DMS 273 (cell line): Measurements from ENCODE around the gene ADORA1.
A peak's percentile ranks its signal among the peaks of the same experiment; 100 is the strongest.

ENCODE experiments used
- DNase-seq: peaks from one replicate; lab custom pipeline; 2025; ENCODE audit not compliant: unreplicated experiment; lab: John Stamatoyannopoulos, UW

Gene ADORA1

DNA sequence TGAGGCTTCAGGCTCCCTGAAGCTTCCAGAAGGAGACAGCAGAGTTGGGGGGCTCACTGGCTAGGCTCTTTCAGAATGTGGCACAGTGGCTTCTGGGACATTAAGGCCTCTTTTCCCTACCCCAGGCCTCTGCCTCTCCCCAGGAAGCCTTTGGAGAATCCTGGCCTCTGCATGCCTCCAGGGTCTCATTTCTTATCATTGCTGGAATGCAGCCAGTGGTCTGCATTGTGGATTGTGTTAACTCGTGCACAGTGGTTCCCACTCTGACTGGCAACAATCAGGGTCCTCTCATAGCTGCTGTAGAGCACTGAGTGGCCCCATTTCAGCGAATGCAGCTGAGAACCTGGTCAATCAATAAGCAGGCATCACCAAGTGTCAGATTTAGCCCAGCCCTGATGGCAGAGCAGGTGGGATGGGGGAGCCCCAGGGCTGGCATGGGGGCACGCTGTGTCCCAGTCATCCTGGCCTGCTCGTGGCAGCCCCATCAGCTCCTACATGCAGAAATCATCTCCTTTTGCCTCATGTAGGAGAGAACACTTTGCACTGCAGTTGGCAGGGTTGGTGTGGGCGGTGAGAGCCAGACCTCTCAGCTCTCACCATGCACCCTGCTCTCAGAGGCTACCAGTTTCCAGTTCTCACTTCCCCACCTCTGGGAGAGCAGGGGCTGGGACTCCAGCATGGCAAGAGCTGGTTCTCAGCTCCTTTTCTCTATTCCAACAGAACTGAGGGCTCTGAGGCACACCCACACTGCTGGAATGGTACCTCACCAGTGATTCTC, 13.4 kb downstream of the ADORA1 start:
- DNase-seq, result no peak

DNA sequence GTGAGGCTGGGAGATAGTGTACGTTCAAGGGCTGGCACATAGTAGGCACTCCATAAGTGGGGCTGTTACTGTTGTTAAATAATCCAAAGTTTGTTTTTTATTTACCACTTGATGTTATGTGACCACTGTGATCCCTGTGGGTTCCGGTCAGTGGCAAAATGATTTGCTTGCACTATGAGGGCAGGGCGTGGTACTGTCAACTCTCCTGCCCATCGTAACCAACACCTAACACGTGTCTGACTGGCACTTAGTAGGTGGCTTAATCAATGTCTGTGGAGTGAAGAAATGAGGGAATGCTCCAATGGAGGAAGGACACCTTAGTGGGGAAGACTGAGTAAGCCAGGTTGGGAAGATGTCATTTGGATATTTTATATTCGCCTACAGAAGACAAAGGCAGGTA, 14.6 kb downstream of the ADORA1 start:
- no peak for DNase-seq

DNA sequence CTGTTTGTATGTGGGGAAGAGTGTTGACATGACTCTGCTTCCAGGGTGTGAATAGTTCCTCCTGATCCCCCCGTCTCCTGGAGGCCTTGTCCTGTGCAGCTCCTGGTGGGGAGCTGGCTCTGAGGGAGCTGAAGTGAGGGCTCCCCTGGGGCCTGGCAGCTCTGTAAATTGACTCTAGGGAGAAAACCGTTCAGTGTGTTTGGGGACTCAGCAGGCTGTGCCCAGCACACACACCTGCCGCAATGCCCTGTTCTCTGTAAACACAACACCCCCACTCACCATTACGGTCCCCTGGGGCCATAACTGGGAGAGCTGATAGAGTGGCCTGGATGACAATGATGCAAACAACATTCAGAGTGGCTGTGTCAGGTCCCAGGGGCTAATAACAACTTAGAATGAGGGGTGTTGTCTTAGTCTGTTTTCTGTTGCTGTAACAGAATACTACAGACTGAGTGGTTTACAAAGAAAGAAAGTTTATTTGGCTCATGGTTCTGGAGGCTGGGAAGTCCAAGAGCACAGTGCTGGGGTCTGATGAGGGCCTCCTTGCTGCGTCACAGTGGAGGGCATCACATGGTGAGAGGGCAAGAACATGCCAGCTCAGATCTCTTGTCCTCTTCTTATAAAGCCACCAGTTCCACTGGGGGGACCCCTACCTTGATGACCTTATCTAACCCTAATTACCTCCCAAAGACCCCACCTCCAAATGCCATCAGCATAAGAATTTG, 15.3 kb downstream of the ADORA1 start:
- no peak for DNase-seq

DNA sequence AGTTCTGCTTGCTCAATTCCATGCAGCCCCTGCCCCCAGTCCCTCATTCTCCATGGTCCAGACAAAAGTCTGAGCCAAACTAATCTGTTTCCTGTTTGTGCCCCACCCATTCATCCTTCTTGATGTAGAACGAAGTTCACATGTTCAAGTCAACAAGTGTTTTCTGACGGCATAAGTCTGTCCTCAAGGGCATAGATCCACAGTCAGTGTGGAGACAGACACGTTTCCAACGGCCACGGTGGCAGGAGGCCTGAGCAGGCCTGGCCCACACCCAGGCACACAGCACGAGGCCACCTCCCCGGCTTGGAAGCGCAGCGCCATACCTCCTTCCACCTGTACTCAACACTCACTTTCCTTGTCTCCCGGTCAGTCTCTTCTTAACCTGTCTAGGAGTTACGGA, 16.1 kb downstream of the ADORA1 start:
- DNase-seq, result no peak

DNA sequence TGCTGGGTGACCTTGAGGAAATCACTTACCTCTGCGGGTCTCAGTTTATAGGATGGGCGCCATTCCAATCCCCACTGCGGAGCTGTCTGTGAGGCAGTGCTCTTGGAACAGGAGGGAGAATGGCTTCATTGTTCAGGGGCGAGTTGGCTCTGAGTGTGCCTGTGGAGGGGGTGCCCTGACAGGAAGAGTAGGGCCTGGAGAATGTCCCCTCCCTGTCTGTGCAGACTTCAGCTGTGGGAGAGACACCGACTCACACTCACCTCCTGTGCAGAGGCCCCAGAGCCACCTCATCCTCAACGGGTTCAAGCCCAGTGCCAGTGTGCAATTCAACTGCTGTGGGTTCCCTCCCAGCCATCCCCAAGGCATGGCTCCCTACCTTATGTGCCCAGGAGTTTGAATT, 17.1 kb downstream of the ADORA1 start:
- DNase-seq, result no peak

DNA sequence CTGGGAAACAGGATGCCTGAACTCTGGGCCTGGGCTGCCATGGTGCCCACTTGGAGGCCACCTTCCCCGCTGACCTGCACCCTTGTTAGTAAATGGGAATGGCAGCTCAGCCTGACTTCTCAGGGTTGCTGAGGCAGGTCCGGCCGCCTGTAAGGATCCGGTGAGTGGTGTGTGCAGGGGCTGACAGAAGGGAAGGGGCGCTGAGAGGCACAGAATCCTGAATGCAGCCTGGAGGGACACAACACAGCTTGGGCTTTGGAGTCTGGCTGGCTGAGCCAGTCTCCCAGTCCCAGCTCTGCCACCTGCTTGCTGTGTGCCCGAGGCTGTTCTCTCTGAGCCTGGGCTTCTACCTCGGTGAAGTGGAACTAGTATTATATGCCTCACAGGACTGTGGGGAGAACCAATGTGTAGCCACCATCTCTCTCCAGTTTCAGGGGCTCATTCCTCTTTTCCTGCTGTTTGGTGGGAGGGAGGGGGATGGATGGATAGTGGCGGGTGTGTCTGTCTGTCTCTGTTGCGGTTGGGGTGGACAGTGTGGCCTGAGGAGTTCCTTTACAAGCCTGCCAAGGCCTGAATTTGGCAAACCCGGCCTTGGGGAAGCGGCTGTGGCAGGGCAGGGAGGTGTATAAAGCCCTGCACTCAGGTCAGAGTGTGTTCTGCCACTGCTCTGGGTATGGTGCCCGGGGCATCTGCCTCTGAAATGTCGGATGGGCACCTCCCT, 18.0 kb downstream of the ADORA1 start:
- DNase-seq, result no peak

DNA sequence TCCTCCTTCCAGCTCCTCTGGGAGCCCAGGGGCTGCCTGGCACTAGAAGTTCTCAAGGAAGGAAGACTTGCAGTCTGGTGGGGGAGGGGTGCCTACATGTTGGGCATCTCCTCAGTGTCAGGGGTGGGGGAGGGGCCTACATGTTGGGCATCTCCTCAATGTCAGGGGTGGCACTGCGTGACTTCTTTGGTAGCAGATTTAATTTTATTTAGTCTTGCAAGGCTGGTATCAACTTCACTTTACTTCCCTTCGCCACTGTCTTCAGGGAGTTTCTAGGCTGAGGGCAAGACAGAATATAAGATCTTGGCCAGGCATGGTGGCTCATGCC, 18.5 kb downstream of the ADORA1 start:
- no peak for DNase-seq

DNA sequence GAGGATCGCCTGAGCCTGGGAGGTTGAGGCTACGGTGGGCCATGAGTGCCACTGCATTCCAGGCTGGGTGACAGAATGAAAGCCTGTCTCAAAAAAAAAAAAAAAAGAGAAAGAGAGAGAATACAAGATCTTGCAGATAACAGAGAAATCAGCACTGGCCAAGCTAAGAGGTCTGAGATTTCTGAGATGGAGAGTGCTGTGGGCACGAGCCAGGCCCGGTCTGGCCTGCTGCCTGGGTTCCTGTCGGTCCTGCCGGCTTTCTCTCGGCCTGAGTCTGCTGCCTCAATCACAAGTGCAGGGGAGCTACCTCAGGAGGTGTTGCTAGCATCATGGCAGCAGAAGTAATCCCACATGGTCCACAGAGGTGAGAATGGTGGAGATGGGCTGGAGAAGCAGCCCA, 19.0 kb downstream of the ADORA1 start:
- DNase-seq, result no peak

DNA sequence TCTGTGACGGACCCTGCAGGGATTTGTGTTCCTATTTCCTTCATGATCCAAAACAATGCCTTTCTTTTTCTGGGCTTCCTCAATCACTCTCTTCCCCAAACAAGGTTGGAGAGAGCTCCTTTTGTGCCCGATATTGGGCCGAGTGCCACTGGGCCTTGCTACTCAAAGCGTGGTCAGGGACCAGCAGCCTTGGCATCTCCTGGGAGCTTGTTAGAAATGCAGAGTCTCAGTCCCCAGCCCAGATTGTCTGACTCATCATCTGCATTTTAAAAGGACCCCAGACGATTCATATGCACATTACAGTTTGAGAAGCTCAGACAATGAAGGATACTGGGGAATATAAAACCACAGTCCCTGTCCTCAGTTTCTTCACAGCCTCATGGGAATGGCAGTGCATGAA, 19.9 kb downstream of the ADORA1 start:
- no peak for DNase-seq

DNA sequence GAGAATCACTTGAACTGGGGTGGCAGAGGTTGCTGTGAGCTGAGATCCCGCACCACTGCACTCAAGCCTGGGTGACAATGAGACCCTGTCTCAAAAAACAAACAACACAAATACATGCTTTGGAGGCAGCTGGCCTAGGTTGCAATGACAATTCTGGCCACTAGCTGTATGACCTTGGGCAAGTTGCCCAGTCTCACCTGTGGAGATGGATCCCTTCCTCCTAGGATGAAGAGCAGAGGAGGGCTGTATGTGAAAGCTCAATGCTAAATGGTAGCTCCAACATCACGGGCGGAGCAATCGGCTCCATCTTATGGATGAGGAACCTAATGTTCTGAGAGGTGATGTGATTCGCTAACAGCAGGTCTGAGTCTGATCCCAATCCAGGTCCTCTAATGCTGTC, 20.6 kb downstream of the ADORA1 start:
- peak; percentile 41 for DNase-seq

DNA sequence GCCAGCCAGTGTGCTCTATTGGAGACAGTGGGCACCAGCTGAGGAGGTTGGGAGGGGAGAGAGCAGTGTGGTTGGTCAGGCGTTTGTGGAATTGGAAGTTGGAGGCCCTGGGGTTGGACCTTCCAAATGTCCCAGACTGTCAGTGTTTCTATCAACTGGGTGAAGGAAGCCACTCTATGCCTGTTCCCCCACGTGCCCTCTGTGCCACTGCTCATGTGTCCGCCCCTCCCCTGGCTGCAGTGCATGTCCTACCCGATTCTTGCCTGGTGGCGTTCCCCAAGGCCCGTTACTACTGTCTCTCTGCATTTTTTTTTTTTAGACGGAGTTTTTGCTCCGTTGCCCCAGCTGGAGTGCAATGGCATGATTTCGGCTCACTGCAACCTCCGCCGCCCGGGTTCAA, 21.1 kb downstream of the ADORA1 start:
- DNase-seq, result no peak

DNA sequence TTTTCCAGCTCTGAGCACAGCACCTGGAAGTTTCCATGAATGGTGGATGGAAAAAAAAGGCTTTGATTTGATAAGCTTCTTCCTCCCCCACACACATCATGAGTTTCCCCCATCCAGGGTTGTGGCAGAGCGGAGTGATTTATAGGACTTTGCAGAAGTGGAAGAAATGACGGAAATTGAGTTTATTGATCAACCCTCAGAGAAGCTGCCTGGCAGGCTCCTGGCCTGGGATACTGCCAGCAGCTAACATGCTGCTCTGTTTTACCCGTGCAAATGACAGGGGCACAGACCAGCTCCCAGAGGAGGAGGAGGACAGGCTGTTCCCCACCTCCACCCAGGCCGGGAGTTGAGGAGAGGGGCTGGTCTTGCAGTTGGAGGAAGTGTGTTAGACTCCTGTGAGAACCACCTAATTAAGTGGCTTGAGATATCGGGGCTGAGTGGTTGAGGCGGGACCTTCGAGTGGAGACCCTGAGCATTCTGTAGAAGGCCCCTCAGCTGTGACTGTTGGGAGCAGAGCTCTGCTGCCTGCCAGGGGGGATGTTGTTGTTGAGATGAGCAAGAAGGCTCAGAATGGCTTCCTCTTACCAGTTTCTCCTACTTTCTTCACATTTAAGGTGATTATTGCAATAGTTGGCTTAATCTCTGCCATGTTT, 21.8 kb downstream of the ADORA1 start:
- no peak for DNase-seq

DNA sequence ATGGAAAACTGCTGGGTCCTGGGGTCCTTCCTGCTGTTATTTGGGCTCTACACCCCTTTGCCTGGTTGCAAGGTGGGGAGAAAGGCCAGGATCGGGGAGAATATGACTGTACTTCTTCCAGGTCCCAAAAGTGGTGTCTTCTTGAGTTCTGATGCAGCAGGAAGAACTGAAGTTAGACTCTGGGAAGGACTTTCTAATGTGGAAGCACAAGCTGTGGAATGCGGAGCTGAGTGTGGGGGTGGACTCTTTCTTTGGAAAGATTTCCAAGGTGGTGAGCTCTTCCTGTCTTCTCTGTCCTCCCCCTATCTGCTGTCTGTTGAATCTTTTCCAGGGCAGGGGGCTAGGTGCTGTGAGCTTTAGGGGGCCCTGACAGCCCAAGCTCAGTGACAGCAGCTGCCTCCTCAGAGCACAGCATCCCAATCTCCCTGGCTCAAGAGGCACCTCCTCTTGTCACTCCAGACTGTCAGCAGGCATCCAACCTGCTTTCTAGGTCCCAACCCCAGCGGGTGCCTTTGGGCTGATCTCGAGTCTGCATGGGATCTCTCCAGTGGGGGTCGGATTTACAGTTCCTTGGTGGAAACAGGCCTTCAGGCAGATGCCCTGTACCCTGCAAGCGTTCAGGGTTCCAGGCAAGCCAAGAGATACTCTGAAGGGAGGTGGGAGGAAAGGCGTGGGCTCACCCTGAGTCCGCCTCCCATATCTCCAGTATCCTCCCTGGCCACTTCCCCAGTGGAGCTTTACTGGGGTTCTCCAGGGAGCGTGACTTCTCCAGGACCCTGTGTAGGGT, 23.2 kb downstream of the ADORA1 start:
- peak; percentile 61 for DNase-seq

DNA sequence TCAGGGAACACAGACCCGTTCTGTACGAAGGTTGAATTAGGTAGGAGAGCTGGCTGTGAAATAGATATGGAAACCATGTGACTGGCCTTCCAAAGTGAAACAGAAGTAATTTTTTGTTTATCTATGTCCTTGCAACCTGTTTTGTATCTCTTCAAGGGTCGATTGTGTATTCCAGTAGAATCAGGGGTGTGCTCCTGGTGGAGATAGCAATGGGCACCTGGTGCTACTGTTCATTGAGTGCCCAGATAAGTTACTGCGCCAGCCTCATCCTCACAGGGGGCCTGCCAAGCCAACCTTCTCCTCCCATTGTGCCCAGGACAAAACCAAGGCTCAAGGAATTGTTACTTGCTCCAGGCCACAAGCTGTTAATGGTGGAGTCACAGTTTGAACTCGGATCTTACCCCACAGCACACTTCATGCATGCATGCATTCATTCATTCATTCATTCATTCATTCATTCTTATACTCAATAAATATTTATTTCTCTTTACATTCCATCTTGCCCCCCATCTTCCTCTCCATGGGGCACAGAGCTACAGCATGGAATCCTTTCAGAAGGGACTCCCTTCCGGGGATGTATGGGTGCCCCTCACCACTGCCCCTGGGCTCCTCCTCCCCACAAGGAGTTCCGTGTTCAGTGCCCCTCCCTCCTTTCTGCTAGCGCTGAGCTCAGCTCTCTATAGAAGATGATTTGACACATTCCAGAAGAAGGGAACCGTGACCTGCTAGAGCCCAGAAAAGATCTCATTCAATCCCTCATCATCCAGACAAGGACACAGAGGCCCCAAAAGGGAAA, 24.0 kb downstream of the ADORA1 start:
- no peak for DNase-seq

DNA sequence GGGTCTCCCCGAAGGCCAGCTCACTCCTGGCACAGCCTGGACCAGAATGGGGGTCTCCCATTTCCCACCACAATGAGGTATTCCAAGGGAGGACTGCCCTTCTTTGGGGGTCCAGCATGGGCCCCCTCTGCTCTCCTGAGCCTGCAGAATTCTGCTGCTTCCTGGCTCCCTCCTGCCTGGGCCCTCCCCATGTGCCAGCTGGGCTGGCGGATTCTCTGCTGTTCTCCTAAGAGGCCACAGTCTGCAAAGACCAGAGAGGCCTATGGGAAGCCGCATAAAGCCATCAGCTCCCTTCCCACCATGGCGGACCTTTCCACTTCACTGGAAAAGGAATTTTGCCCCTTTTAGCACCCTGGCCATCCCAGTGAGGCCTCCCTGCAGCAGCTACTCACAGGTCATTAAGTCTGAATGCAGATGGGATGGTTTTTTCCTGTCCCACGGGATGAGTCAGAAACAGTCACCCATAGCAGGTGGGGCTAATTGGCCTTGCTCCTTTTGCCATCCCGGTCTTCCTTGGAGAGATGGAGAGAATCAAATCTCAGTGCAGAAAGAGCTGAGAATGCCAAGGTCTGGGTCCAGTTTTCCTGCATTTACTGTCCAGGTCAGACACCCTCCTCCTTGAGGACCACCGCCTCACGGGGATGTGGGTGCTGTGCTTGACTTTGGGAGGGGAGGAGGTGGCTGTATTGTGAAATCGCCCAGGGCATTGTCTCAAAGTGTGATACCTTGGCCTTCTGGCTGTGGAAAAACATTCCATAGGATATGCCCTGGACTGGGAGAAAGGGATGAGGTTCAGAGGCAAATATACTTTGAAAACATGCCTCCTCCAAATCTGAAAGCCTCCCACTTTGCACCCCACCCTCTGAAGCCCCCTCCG, 24.9 kb downstream of the ADORA1 start:
- DNase-seq, result peak; percentile 63

DNA sequence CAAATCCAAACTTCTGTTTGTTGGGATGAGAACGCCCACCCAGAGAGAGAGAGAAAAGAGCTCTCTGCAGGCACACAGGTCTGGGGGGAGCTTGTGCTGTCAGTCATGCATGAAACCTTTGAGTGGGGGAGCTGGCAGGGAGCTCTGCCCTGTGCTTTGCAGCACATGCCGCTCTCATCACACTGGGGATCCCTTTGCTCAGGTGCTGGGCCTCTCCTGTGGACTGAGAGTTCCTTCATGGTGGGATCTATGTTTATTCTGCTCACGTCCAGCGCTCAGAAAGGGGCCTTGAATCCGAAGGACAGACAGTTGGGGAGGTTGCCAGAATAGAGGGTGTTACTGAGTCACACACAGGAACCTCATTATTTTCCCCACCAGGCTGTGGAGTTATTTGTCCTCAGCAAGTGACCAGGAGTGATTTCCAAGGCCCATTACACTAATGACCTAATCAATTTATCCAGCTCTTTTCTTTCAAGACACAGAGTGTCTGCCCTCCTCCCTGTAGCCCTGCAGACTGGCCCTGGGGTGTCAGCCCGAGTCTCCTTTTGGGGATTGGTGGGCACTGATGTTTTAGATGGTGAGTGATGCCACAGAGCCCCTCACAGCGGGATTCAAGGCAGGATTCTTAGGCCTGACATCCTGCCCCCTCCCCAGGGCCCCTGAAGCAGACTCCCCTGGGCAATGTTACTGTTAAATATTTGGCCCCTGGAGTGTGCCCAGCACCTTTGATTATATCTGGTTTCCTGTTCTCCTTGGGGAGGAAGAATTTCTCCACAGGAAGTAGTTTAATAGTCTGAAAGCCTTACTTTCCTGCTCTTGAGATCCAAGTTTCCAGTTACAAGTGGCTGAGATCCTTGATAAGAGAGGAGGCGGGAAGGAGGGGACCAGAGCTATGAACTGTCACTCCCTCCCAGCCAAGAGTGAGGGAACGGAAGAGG, 25.8 kb downstream of the ADORA1 start:
- no peak for DNase-seq

DNA sequence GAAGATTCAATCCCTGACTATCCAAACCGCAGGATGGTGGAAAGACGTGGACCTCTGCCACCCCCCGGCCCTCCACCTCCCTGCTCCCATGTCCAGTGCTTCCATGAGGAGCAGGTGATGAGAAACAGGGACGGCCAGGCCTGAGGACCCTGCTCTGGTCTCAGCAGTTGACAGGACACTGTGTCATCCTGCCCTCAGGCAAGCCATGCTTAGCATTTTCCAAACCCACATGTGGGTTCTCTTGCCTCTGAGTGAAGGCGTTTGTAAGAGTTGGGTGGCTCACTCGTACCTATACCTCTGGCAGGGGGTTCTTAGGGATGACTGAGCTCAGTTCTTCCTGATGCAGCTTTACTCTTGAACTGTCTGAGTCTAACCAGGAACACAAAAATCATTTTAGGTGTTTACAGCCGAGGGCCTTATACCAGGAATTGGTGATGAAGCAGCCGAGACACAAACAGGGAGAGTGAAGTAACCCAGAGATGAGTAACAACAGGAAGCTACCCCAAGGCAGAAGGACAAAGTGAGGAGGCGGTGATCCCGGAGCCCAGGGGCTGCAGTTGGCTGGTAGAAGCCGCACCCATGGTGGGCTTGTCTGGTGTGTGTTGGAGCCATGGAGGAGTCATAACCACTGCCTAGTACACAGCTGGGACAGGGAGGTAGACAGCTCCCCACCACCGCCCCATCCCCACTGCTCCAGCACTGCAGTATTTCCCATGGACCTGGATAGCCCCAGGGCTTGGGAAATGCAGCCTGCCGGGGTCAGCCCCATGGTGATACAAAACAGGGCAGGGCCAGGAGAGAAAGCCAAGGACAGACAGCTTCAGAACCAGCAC, 26.7 kb downstream of the ADORA1 start:
- no peak for DNase-seq
